ENCODE results near the gene MYEOV.

Gene MYEOV

DNA sequence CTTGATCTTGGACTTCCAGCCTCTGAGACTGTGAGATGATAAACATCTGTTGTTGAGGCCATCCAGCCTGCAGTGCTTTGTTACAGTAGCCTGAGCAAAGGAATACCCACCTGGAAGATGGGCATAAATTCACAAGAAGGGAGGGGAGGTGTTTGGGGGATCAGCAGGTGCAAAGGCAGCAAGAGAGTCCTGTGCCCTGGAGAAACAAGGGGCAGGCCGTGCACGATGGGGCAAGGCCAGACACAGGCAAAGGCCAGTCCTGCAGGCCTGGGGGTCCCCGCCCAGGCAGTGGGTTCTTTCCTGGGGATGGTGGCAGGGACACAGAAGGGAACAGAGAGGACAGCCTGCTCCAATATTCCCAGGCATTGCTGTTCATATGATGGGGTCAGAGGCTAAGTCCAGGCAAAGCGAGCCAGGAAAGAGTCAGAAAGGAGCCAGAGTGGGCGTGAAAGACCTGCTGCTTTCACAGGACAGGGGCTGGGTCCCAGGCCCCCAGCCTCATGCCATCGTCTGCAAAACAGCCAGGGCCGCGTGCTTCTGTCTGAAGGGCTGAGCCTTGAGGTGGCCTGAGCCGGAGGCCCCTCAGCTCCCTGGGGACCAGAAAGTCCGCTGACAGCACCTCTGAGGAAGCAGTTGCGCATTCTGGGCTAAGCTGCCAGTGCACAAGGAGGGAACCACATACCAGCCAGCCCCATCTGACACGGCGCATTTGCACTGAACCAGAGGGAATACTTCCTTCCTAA, 48.8 kb downstream of the MYEOV start:
- DNase-seq (ENCODE audit: low spot score), result no peak

DNA sequence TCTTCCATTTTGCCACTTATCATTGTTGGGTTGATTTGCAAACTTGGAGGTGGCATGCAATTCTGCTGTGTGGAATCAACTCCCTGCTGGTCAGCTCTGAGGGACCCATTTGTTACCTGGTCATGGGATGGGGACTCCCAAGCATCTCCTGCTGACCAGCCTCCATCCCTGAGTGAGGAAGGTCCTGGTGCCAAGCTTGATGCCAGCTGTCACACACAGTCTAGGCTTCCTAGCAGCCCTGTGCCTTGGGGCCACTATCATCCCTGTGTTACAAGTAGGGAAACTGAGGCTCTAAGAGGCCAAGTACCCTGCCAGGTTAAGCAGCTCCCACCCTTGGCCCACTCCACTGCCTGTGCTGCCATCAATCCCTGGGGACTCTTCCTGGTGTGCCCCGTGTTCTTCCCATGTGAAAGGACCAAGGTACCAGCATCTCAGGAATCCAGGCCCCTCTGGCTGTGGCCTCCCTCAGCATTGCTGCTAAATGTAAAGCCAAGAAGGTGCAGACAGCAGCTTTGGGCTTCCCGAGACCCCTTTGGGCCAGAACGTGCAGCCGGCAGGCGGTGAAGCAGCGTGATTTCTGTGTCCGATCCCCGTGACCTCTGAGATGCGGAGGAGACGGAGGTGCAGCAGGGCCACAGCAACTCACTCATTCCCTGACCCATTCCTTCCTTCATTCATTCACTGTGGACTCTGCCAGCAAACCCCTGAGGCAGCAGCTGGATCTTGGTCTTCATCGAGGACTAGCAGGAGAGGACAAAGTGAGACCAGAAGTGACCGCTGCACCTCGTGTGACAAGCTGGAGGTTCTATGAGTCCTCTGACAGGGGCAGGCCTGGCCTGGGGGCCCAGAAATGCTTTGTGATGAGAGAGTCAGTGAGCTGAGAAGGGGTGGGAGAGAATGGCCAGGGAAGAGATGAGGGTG, 49.7 kb downstream of the MYEOV start:
- no peak for DNase-seq (ENCODE audit: low spot score)

DNA sequence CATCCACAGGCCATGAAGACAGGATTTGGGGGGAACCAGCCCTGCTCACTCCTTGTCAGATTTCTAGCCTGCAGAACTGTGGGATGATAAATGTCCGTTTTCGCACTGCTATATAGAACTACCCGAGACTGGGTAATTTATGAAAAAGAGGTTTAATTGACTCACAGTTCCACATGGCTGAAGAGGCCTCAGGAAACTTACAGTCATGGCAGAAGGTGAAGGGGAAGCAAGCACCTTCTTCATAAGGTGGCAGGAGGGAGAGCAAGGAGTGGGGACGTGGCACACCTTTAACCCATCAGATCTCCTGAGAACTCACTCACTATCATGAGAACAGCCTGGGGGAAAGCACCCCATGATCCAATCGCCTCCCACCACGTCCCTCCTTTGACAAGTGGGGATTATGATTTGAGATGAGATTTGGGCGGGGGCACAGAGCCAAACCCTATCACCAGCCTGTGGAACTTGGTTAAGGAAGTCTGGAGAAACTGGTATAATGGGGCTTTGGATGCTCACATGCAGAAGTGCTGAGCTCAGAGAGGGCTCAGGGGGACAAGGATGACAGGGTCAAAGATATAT, 50.7 kb downstream of the MYEOV start:
- no peak for DNase-seq (ENCODE audit: low spot score)
